ENCODE measurements around the gene HSPG2.

Gene HSPG2

GRCh38 chr1:21884456-21885235 is 52.5 kb downstream of the HSPG2 start:
- no peak for DNase-seq

- DNase-seq = no peak
Measured at GRCh38 chr1:21882721-21883415, 54.2 kb downstream of the HSPG2 start.

GRCh38 chr1:21881250-21881649 is 55.9 kb downstream of the HSPG2 start:
- no peak for DNase-seq

GRCh38 chr1:21880619-21880970 is 56.5 kb downstream of the HSPG2 start:
- DNase-seq = no peak

DNA sequence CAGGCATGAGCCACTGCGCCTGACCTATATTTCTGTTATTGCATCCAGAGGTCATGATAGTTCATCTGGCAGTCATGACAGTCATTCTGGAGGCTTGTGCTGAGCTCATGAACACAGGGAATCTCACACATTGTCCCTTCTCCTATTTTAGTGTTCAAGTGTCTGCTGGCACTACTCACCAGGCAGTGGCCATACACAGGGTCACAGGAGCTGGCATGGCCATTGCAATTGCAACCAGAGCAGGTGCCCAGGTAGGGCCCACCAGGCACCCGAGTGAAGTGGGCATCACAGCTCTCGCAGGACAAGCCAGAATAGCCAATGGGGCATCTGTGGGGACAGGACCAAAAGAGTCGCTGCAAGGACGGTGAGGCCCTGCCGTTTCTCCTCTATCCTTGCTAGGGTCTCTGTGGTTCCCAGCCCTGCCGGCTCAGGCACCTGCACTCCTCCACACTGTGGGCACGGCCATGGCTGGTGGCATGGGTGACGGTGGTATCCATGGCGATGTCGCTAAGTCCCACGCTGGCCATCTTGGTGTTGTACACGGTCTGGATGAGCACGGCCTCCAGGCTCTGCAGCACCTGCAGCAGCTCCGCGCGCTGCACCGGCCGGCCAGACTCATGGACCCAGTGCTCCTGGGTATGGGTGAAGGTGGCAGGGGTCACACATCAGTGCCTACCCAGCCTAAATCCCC is 57.0 kb downstream of the HSPG2 start:
- no peak for DNase-seq

- no peak for DNase-seq
Measured at GRCh38 chr1:21878840-21879478, 58.2 kb downstream of the HSPG2 start.

DNA sequence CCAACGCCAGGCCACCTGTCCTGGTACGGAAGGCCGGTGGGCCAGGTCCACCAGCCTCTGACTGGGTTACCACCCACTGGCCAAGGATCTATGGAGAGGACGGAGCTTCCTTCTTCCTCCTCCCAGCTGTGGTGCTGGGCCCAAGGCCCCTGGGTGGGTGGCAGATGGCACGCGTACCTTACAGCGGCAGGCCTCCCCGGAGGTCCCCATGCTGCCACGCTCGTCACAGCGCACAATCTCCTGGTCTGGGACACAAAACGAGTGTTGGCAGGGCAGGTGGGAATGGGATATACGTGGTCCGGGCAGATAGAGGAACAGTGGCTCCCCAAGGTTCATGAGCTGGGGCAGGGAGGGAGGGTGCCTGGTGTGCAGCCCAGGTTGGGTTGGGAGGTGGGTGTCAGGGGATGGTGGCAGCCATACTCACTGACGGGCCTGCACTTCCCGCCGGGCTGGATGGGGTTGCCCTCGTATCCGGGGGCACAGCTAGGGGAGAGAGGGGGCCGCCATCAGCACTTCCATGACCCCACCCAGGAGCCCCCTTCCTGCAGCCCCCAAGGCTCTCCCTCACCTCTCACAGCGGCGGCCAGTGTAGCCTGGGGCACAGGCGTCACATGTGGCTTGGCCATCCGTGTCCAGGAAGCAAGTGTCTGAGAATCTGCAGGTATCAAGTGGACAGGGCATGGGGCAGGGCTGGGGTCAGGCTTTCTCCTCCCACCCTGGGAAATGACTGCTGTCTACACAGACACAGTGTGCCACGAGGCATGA is 58.9 kb downstream of the HSPG2 start:
- no peak for DNase-seq

DNA sequence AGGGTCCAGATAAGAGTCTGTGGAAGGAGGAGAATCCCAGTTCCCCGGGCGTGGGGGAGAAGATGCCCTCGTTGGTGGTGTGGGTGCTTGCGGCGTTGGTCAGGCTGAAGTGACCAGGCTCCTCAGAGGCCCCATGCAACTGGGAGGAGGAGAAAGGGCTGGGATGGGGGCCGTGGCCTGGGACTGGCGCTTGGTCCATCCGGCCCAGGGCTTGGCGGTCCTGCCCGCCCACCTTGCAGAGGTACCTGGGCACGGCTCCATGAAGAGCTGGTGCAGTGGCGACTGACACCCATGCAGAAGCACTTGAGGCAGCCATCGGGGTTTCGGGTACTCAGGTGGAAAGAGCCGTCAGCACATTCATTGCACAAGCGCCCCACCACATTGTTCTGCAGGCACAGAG is 60.8 kb downstream of the HSPG2 start:
- DNase-seq = no peak

GRCh38 chr1:21875621-21876063 is 61.5 kb downstream of the HSPG2 start:
- DNase-seq = no peak

GRCh38 chr1:21874778-21875547 is 62.1 kb downstream of the HSPG2 start:
- peak in 1 of 58 donors; percentile 23 for DNase-seq

DNA sequence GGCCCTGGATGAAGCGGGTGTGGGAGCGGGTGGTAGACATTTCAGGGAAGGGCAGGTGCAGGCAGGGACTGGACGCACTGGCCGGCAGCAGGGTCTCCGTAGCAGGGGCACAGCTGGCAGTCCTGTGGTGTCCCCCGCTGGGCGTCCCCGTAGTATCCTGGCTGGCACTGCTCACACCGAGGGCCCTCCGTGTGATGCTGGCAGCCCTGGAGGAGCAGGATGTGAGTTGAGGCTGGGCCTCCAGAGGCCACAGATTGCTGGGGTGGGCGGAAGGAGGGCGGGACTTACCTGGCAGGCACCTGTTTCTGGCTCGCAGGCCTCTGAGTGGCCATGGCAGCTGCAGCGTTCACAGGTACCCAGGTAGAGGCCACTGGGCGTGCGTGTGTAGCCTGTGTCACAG is 62.8 kb downstream of the HSPG2 start:
- no peak for DNase-seq

- no peak for DNase-seq
Measured at GRCh38 chr1:21873761-21874160, 63.3 kb downstream of the HSPG2 start.

- no peak for DNase-seq
Measured at GRCh38 chr1:21873174-21873573, 63.9 kb downstream of the HSPG2 start.

DNA sequence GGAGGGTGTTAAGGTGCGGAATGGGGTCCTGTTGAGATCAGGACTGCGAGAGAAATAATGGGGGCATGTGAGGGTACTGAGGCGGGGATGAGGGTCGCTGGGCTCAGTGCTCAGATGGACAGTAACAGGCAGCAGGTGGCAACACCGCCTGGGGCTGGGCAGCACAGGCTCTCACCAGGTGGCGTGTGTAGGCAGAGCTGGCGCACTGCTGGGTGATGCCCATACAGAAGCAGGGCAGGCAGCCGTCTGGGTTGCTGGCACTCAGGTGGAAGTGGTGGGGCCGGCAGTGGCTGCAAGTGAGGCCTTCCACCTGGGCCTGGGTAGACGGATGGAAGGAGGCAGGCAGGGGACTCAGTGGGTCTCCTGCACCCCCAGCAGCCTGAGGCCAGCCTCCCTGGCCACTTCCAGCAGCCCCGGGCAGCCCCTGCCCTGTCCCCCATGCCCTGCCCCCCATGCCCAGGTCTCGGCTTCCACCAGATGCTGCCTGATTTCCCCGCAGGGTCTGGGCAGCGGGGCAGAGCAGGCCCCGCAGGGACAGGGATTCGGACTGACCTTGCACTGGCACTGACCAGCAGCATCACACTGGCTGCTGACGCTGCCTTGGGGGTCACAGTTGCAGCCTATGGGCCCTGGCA is 64.5 kb downstream of the HSPG2 start:
- no peak for DNase-seq

DNA sequence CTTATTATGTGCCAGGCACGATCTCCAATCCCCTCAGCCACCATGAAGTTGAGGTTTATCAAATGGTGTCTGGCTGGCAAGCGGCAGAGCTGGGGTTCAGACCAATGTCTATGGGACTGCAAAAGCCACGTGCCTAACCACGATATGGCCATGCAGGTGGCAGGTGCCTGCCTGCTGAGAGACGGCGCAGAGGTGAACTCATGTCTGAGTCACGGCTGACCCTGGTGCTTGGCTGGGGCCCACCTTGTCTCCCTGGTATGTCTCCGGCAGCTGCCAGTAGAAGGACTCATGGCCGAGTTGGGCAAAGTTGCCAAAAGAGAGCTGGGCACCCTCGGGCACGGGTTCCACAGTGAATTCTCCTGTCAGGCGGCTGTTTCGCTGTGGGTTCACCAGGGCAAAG is 65.2 kb downstream of the HSPG2 start:
- no peak for DNase-seq

DNA sequence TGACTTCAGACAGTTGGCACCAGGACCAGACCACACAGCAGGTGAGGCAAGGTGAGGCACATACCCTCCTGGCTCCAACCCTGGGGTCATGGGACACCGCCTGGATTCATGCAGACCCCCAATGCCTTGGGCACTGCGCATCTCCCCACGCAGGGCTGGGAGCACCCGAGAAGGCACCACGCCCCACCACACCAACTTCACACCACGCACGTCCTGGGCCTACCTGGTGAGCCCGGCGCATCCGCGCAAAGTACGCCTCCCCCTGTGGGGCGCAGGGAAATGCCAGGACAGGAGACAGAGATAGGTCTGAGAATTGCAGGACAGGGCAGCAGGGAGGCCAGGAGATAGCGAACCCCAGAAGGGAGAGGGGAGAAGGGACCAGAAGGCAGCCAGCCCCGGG is 66.5 kb downstream of the HSPG2 start:
- no peak for DNase-seq

GRCh38 chr1:21869620-21870121 is 67.4 kb downstream of the HSPG2 start:
- peak in 53 of 58 donors; percentile 1 to 91 (median 40) for DNase-seq

- DNase-seq = no peak
Measured at GRCh38 chr1:21868941-21869454, 68.1 kb downstream of the HSPG2 start.

DNA sequence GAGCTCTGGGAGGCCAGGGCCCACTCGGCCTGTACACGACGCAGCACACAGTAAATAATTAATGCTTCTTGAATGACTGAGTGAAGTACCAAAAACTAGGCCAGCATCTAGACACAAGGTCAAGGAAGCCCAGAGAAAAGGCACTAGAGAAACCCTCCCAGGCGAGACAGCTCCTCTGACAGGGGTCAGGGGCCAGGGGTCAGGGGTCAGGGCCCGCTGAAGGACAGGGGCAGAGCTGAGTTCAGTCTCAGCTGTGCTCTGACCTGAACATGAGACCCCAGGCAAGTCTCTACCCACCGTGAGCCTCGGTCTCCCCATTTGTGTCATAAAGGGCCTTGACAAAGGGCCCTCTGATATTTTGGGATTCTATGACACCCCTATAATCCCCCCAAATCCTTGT is 68.6 kb downstream of the HSPG2 start:
- no peak for DNase-seq
